CD4-positive, alpha-beta T cell (primary cell): ENCODE data around the gene ZFPM1. TPM values are rescaled to one million over a fixed set of nuclear protein-coding genes. Genes with fewer than 3 reads are reported as not detected.

Experiments
- ATAC-seq: fragments of 200-7000 bp; cut with Tn5 transposase; one replicate; pipeline ENCODE4 v1.10.0; 2022; ENCODE audit warnings: mild to moderate bottlenecking; ENCODE audit not compliant: poor library complexity
- CTCF ChIA-PET: fragments of 350-600 bp; sonication (Branson Sonifier 250); formaldehyde crosslinking; loops from one replicate; lab custom pipeline; 2021; ENCODE audit warnings: antibody characterized with exemption, inconsistent platforms; lab: Charles Lee
- POLR2A ChIA-PET: fragments of 350-600 bp; sonication (Branson Sonifier 250); formaldehyde crosslinking; loops from one replicate; lab custom pipeline; 2021; ENCODE audit warnings: antibody characterized with exemption, inconsistent platforms; lab: Charles Lee
- DNase-seq, 14 experiments: peaks; one replicate each; pipeline ENCODE4 v3.0.0-alpha.2; 2013 to 2020; ENCODE audit warnings: mixed read lengths in 2 of 14
- H3K27ac ChIP-seq, 2 donors: one replicate each; pipeline versions ENCODE4 v1.5.1 to v1.7.0; 2013; ENCODE audit warnings: low read length in 2 of 2, low read depth in 1 of 2, mild to moderate bottlenecking in 1 of 2
- H3K27me3 ChIP-seq, 2 experiments: 1 replicate in 1 of 2; 2 replicates in 1 of 2; pipeline versions ENCODE4 v1.6.1 to v1.7.0; 2013; ENCODE audit warnings: low read length in 2 of 2, control low read depth in 1 of 2, mild to moderate bottlenecking in 1 of 2, moderate library complexity in 1 of 2; ENCODE audit not compliant: insufficient read depth in 2 of 2, control insufficient read depth in 1 of 2
- H3K36me3 ChIP-seq: one replicate; pipeline ENCODE4 v1.6.1; 2013; ENCODE audit warnings: low read length, control low read depth; ENCODE audit not compliant: insufficient read depth
- H3K4me1 ChIP-seq: one replicate; pipeline ENCODE4 v1.6.1; 2013; ENCODE audit warnings: low read length, control low read depth; ENCODE audit not compliant: insufficient read depth
- H3K4me3 ChIP-seq: one replicate; pipeline ENCODE4 v1.5.1; 2013; ENCODE audit warnings: mild to moderate bottlenecking, low read length, moderate library complexity
- H3K9me3 ChIP-seq, 2 experiments: 1 replicate in 1 of 2; 2 replicates in 1 of 2; pipeline versions ENCODE4 v1.6.1 to v1.7.0; 2013; ENCODE audit warnings: low read length in 2 of 2, mild to moderate bottlenecking in 2 of 2, control low read depth in 1 of 2, moderate library complexity in 1 of 2; ENCODE audit not compliant: control insufficient read depth in 1 of 2, insufficient read depth in 1 of 2
- H3K27ac Mint-ChIP-seq: one replicate; pipeline ENCODE4 v1.8.0; 2020; ENCODE audit warnings: mixed read lengths
- H3K27me3 Mint-ChIP-seq: one replicate; pipeline ENCODE4 v1.8.0; 2021; ENCODE audit warnings: mixed read lengths
- H3K36me3 Mint-ChIP-seq: one replicate; pipeline ENCODE4 v1.8.0; 2021; ENCODE audit warnings: low read depth, mixed read lengths
- H3K4me1 Mint-ChIP-seq: one replicate; pipeline ENCODE4 v1.8.0; 2021; ENCODE audit warnings: low read depth, mixed read lengths
- H3K4me3 Mint-ChIP-seq: one replicate; pipeline ENCODE4 v1.8.0; 2020; ENCODE audit warnings: mild to moderate bottlenecking, mixed read lengths
- H3K9me3 Mint-ChIP-seq: one replicate; pipeline ENCODE4 v1.8.0; 2020; ENCODE audit warnings: mixed read lengths
- intact Hi-C, 2 experiments: fragments of 100-400 bp; cut with DNase I in 1 of 2; cut with micrococcal nuclease in 1 of 2; formaldehyde crosslinking; loops; one replicate each; pipeline versions ENCODE4 v1.15.1 to v1.9.0; 2023 to 2025; cut with DNase I, micrococcal nuclease
- total RNA-seq, 174 experiments: library from RNA in 2 of 174; stranded (reverse) in 2 of 174; gene quantifications; one replicate each; pipeline ENCODE4 v1.2.3 and lab custom pipeline; 2021 to 2026
- TF ChIP-seq, protein P1 (sequence below): fragments of 200-600 bp; IDR thresholded peaks from one replicate; pipeline ENCODE4 v1.8.0; 2022; ENCODE audit warnings: antibody characterized with exemption, mild to moderate bottlenecking

ZFPM1 gene
- total RNA-seq, 2 experiments from 2014 or later, result 22.8 to 24.2 TPM

- POLR2A ChIA-PET, result no interaction called here
Observed at GRCh38 chr16:88493879-88494278, 40.8 kb downstream of the ZFPM1 start.

GRCh38 chr16:88494335-88495154 lies 41.5 kb downstream of the ZFPM1 start:
- ChIA-PET POLR2A (no interaction called here), CTCF (no interaction called here)
- H3K9me3 ChIP-seq, result no peaks in the 10 kb centered on the region
- TF ChIP-seq, protein P1, sequence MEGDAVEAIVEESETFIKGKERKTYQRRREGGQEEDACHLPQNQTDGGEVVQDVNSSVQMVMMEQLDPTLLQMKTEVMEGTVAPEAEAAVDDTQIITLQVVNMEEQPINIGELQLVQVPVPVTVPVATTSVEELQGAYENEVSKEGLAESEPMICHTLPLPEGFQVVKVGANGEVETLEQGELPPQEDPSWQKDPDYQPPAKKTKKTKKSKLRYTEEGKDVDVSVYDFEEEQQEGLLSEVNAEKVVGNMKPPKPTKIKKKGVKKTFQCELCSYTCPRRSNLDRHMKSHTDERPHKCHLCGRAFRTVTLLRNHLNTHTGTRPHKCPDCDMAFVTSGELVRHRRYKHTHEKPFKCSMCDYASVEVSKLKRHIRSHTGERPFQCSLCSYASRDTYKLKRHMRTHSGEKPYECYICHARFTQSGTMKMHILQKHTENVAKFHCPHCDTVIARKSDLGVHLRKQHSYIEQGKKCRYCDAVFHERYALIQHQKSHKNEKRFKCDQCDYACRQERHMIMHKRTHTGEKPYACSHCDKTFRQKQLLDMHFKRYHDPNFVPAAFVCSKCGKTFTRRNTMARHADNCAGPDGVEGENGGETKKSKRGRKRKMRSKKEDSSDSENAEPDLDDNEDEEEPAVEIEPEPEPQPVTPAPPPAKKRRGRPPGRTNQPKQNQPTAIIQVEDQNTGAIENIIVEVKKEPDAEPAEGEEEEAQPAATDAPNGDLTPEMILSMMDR, result no peak
- H3K27ac ChIP-seq, result no peak overlapping the region
- Mint-ChIP-seq H3K4me3 (no peak overlapping the region), H3K36me3 (no peaks in the 10 kb centered on the region), H3K4me1 (no peaks in the 10 kb centered on the region), H3K27ac (no peak overlapping the region), H3K27me3 (no peaks in the 10 kb centered on the region), H3K9me3 (no peaks in the 10 kb centered on the region)
- H3K27me3 ChIP-seq, result no peaks in the 10 kb centered on the region
- peaks cover 5% of the 10 kb centered on the region for H3K36me3 ChIP-seq
- ATAC-seq (no peak), DNase-seq (no peak)
- no peak overlapping the region for H3K4me3 ChIP-seq
- H3K4me1 ChIP-seq, result no peaks in the 10 kb centered on the region
- intact Hi-C loops, result no loop called here

More at GRCh38 chr16:88493879-88494278, 40.8 kb downstream of the ZFPM1 start:
- Histone ChIP-seq H3K4me3 (no peak overlapping the region), H3K27me3 (no peaks in the 10 kb centered on the region), H3K9me3 (no peaks in the 10 kb centered on the region), H3K36me3 (peaks cover 10% of the 10 kb centered on the region), H3K4me1 (no peaks in the 10 kb centered on the region), H3K27ac (no peak overlapping the region)
- H3K27me3 Mint-ChIP-seq, result no peaks in the 10 kb centered on the region
- H3K9me3 Mint-ChIP-seq, result no peaks in the 10 kb centered on the region
- CTCF ChIA-PET, result no interaction called here
- intact Hi-C loops, result no loop called here
- H3K36me3 Mint-ChIP-seq, result no peaks in the 10 kb centered on the region
- ATAC-seq (no peak), DNase-seq (no peak)
- peak overlapping the region; percentile 27 for H3K27ac Mint-ChIP-seq
- H3K4me1 Mint-ChIP-seq, result no peaks in the 10 kb centered on the region
- TF ChIP-seq, protein P1, result no peak
- no peak overlapping the region for H3K4me3 Mint-ChIP-seq

DNA sequence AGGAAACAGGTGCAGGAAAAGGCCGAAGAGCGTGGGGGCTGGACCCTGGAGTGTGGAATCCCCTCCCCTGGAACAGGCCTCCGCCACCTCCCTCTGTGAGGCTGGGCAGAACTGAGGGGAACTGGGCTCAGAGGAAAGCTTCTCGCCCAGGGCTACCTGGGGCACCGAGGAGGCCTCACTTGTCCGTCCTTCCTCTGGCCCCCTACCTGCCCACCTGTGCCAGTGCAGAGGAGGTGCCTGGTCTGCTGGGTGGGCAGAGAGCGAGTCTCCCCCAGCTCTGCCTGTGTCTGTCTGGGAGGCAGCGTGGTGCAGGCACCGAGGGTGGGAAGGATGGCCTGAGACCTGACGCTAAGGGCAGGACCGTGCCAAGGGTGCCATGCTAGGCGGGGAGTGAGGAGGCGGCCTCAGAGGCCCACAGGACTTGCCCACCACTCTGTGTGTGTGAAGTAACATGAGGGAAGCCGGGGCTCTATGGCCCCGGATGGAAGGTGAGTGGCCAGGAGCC lies 42.2 kb downstream of the ZFPM1 start:
- Mint-ChIP-seq H3K27ac (no peak overlapping the region), H3K27me3 (no peaks in the 10 kb centered on the region), H3K9me3 (no peaks in the 10 kb centered on the region), H3K4me3 (no peak overlapping the region), H3K36me3 (no peaks in the 10 kb centered on the region), H3K4me1 (no peaks in the 10 kb centered on the region)
- no peak for ATAC-seq
- no peaks in the 10 kb centered on the region for H3K4me1 ChIP-seq
- no peak overlapping the region for H3K4me3 ChIP-seq
- intact Hi-C loops, result no loop called here
- DNase-seq, result no peak
- ChIA-PET CTCF (no interaction called here), POLR2A (no interaction called here)
- H3K9me3 ChIP-seq, result no peaks in the 10 kb centered on the region
- peaks cover 3% of the 10 kb centered on the region for H3K36me3 ChIP-seq
- TF ChIP-seq, protein P1, result no peak
- no peaks in the 10 kb centered on the region for H3K27me3 ChIP-seq
- no peak overlapping the region for H3K27ac ChIP-seq
